H9 (cell line): ENCODE measurements around the gene LASP1NB.

ENCODE experiments used
- DNase-seq: peaks from one replicate; pipeline ENCODE4 v3.0.0-alpha.2; 2017
- H2AFZ ChIP-seq: one replicate; pipeline ENCODE4 v1.6.1; 2013; ENCODE audit warnings: mild to moderate bottlenecking, low read length, control low read depth, moderate library complexity
- H2AK5ac ChIP-seq: 2 replicates; pipeline ENCODE4 v1.6.1; 2013; ENCODE audit warnings: low read length, control low read depth, mixed read lengths; ENCODE audit not compliant: insufficient read length
- H2BK120ac ChIP-seq: one replicate; pipeline ENCODE4 v1.6.1; 2013; ENCODE audit warnings: low read depth, mild to moderate bottlenecking, low read length, control low read depth, inconsistent platforms; ENCODE audit not compliant: poor library complexity, severe bottlenecking
- H2BK12ac ChIP-seq: 2 replicates; pipeline ENCODE4 v1.6.1; 2013; ENCODE audit warnings: low read length, control low read depth, mixed read lengths, low read depth; ENCODE audit not compliant: insufficient read length
- H2BK15ac ChIP-seq: 2 replicates; pipeline ENCODE4 v1.6.1; 2013; ENCODE audit warnings: low read depth, low read length, control low read depth
- H2BK20ac ChIP-seq: one replicate; pipeline ENCODE4 v1.6.1; 2013; ENCODE audit warnings: low read depth, mild to moderate bottlenecking, low read length, control low read depth, inconsistent platforms; ENCODE audit not compliant: poor library complexity, severe bottlenecking
- H2BK5ac ChIP-seq: 2 replicates; pipeline ENCODE4 v1.6.1; 2013; ENCODE audit warnings: low read length, control low read depth, mixed read lengths; ENCODE audit not compliant: insufficient read length
- H3K14ac ChIP-seq: 2 replicates; pipeline ENCODE4 v1.6.1; 2013; ENCODE audit warnings: low read length, control low read depth; ENCODE audit not compliant: insufficient read depth
- H3K18ac ChIP-seq: 2 replicates; pipeline ENCODE4 v1.6.1; 2013; ENCODE audit warnings: low read depth, mild to moderate bottlenecking, mixed read lengths, low read length, control low read depth; ENCODE audit not compliant: insufficient read length
- H3K23ac ChIP-seq: 2 replicates; pipeline ENCODE4 v1.6.1; 2013; ENCODE audit warnings: low read length, control low read depth, mixed read lengths, low read depth; ENCODE audit not compliant: insufficient read length
- H3K23me2 ChIP-seq: 2 replicates; pipeline ENCODE4 v1.6.1; 2013; ENCODE audit warnings: low read depth, mild to moderate bottlenecking, mixed read lengths, low read length, control low read depth; ENCODE audit not compliant: insufficient read length, poor library complexity, severe bottlenecking
- H3K27ac ChIP-seq: 2 replicates; pipeline ENCODE4 v1.5.1; 2013; ENCODE audit warnings: low read length, control low read depth, mixed read lengths, low read depth; ENCODE audit not compliant: insufficient read length
- H3K27me3 ChIP-seq: 2 replicates; pipeline ENCODE4 v1.6.1; 2013; ENCODE audit warnings: low read length, control low read depth, inconsistent platforms; ENCODE audit not compliant: insufficient read depth
- H3K4ac ChIP-seq: 2 replicates; pipeline ENCODE4 v1.6.1; 2013; ENCODE audit warnings: low read depth, mild to moderate bottlenecking, control low read depth, inconsistent platforms, low read length, moderate library complexity
- H3K4me1 ChIP-seq: 2 replicates; pipeline ENCODE4 v1.6.1; 2013; ENCODE audit warnings: low read length, control low read depth, inconsistent platforms; ENCODE audit not compliant: insufficient read depth
- H3K4me2 ChIP-seq: 2 replicates; pipeline ENCODE4 v1.6.1; 2013; ENCODE audit warnings: low read length, control low read depth, mixed read lengths; ENCODE audit not compliant: insufficient read length, insufficient read depth
- H3K56ac ChIP-seq: 2 replicates; pipeline ENCODE4 v1.6.1; 2013; ENCODE audit warnings: low read depth, mild to moderate bottlenecking, mixed read lengths, low read length, control low read depth; ENCODE audit not compliant: insufficient read length
- H3K79me1 ChIP-seq: 2 replicates; pipeline ENCODE4 v1.6.1; 2013; ENCODE audit warnings: low read depth, mild to moderate bottlenecking, moderate library complexity, low read length, control low read depth, inconsistent platforms; ENCODE audit not compliant: insufficient read depth, poor library complexity, severe bottlenecking
- H3K79me2 ChIP-seq: 2 replicates; pipeline ENCODE4 v1.6.1; 2013; ENCODE audit warnings: low read length, control low read depth, inconsistent platforms; ENCODE audit not compliant: insufficient read depth
- H3K9ac ChIP-seq: 2 replicates; pipeline ENCODE4 v1.6.1; 2013; ENCODE audit warnings: low read length, control low read depth, mixed read lengths; ENCODE audit not compliant: insufficient read length; ENCODE audit errors: extremely low read depth
- H3K9me3 ChIP-seq: one replicate; pipeline ENCODE4 v1.6.1; 2013; ENCODE audit warnings: low read depth, low read length, inconsistent platforms; ENCODE audit not compliant: control insufficient read depth
- H3T11ph ChIP-seq: one replicate; pipeline ENCODE4 v1.6.1; 2013; ENCODE audit warnings: mild to moderate bottlenecking, low read length, control low read depth, inconsistent platforms
- H4K20me1 ChIP-seq: one replicate; pipeline ENCODE4 v1.6.1; 2013; ENCODE audit not compliant: control insufficient read depth, insufficient read length, insufficient read depth
- H4K5ac ChIP-seq: 2 replicates; pipeline ENCODE4 v1.6.1; 2013; ENCODE audit warnings: low read depth, mild to moderate bottlenecking, mixed read lengths, low read length, control low read depth; ENCODE audit not compliant: insufficient read length
- H4K8ac ChIP-seq: replicated peaks from 2 replicates; pipeline ENCODE4 v1.6.1; 2013; ENCODE audit warnings: low read length, control low read depth, mixed read lengths, low read depth; ENCODE audit not compliant: insufficient read length
- H4K91ac ChIP-seq: 2 replicates; pipeline ENCODE4 v1.6.1; 2013; ENCODE audit warnings: low read depth, mild to moderate bottlenecking, moderate library complexity, mixed read lengths, low read length, control low read depth; ENCODE audit not compliant: insufficient read length
- H3K27ac Mint-ChIP-seq, 3 experiments: 2 replicates in 2 of 3; 3 replicates in 1 of 3; pipeline ENCODE4 v1.8.0; 2020 to 2021; ENCODE audit warnings: mixed read lengths in 3 of 3, mild to moderate bottlenecking in 1 of 3, moderate library complexity in 1 of 3
- H3K27me3 Mint-ChIP-seq: 2 replicates; pipeline ENCODE4 v1.8.0; 2021; ENCODE audit warnings: low read depth, mild to moderate bottlenecking, moderate library complexity, mixed read lengths
- H3K36me3 Mint-ChIP-seq, 3 experiments: 2 replicates in 2 of 3; 3 replicates in 1 of 3; pipeline ENCODE4 v1.8.0; 2020 to 2021; ENCODE audit warnings: low read depth in 3 of 3, mixed read lengths in 3 of 3; ENCODE audit not compliant: insufficient read depth in 1 of 3
- H3K4me1 Mint-ChIP-seq, 2 experiments: 2 replicates each; pipeline ENCODE4 v1.8.0; 2020; ENCODE audit warnings: mixed read lengths in 2 of 2
- H3K4me3 Mint-ChIP-seq, 2 experiments: 2 replicates in 1 of 2; 3 replicates in 1 of 2; pipeline ENCODE4 v1.8.0; 2020 to 2021; ENCODE audit warnings: mild to moderate bottlenecking in 2 of 2, mixed read lengths in 2 of 2, moderate library complexity in 1 of 2
- H3K9me3 Mint-ChIP-seq, 2 experiments: 2 replicates in 1 of 2; 3 replicates in 1 of 2; pipeline ENCODE4 v1.8.0; 2020; ENCODE audit warnings: mild to moderate bottlenecking in 2 of 2, mixed read lengths in 2 of 2, moderate library complexity in 1 of 2
- CTCF ChIP-seq: fragments of 200-600 bp; sonication (generic); conservative IDR thresholded peaks from 3 replicates; pipeline ENCODE4 v1.8.0; 2021; ENCODE audit warnings: antibody characterized with exemption, mild to moderate bottlenecking
- WGBS: extraction: QIAGEN DNeasy Blood & Tissue Kit; methylation state at CpG from one replicate; pipeline ENCODE4 v1.1.7; 2013; ENCODE audit warnings: missing lambda C conversion rate, low lambda C conversion rate, mixed read lengths; ENCODE audit not compliant: insufficient read length; ENCODE audit errors: extremely low coverage; 5-methylcytosine and 5-hydroxymethylcytosine counted together

LASP1NB gene

GRCh38 chr17:38970128-38970527 lies 44.7 kb downstream of the LASP1NB start:
- Mint-ChIP-seq H3K36me3 (0 out of 7 replicates have a peak, but pooled peaks cover 0 to 6% (median 0%) of the 10 kb centered on the region in 3 experiments), H3K4me3 (no peak overlapping the region), H3K27me3 (no peaks in the 10 kb centered on the region), H3K9me3 (peaks cover 0 to 5% of the 10 kb centered on the region in 2 experiments; a peak in 1 of 5 replicates), H3K27ac (no peak overlapping the region), H3K4me1 (peaks cover 12 to 27% of the 10 kb centered on the region in 2 experiments)
- Histone ChIP-seq H3T11ph (no peak overlapping the region), H3K4ac (no peak overlapping the region), H3K14ac (no peak overlapping the region), H2AFZ (no peak overlapping the region), H3K23ac (no peak overlapping the region), H2BK15ac (no peak overlapping the region), H3K4me1 (no peaks in the 10 kb centered on the region), H3K27ac (no peak overlapping the region), H3K4me2 (no peak overlapping the region), H3K9me3 (no peaks in the 10 kb centered on the region), H2BK5ac (no peak overlapping the region), H3K18ac (no peak overlapping the region), H4K91ac (no peak overlapping the region), H2AK5ac (no peak overlapping the region), H3K23me2 (no peaks in the 10 kb centered on the region), H2BK12ac (no peak overlapping the region), H3K9ac (no peak overlapping the region), H4K20me1 (no peaks in the 10 kb centered on the region), H2BK120ac (no peak overlapping the region), H2BK20ac (no peak overlapping the region), H3K56ac (no peak overlapping the region), H4K8ac (no peak overlapping the region), H4K5ac (no peak overlapping the region), H3K79me1 (no peaks in the 10 kb centered on the region), H3K27me3 (no peaks in the 10 kb centered on the region), H3K79me2 (no peaks in the 10 kb centered on the region)
- TF ChIP-seq CTCF: peak; percentile 37; the same call in 2 of the 3 replicates
- DNase-seq: no peak
- WGBS: no CpG with 5 or more reads among the region's 4 CpGs
